ENCODE measurements around the gene C13orf46. TPM values are rescaled to one million over a fixed set of nuclear protein-coding genes. Genes with fewer than 3 reads are reported as not detected.
A peak's percentile ranks its signal among the peaks of the same experiment; 100 is the strongest.

The C13orf46 gene
- total RNA-seq, 6 experiments from 2014 or later: 1.4 to 2.5 (median 2.0) TPM

GRCh38 chr13:113912596-113912995, 61.3 kb downstream of the C13orf46 start:
- Mint-ChIP-seq H3K9me3 (peaks cover 22% of the 10 kb centered on the region), H3K27me3 (ENCODE audit: insufficient read depth) (no peaks in the 10 kb centered on the region; the same call in none of the 2 replicates), H3K4me3 (peak overlapping the region; percentile 3), H3K36me3 (ENCODE audit: low read depth) (peaks cover 47% of the 10 kb centered on the region), H3K4me1 (ENCODE audit: low read depth) (peaks cover 85% of the 10 kb centered on the region), H3K27ac (peak overlapping the region; percentile 79)
- no peak for DNase-seq
- TF ChIP-seq CTCF (IDR thresholded peaks at IDR 0.05): no peak

- H3K36me3 Mint-ChIP-seq (ENCODE audit: low read depth): peaks cover 23% of the 10 kb centered on the region
- peaks cover 88% of the 10 kb centered on the region for H3K4me1 Mint-ChIP-seq (ENCODE audit: low read depth)
- peak overlapping the region; percentile 88 for H3K4me3 Mint-ChIP-seq
- H3K27me3 Mint-ChIP-seq (ENCODE audit: insufficient read depth): peaks cover 1% of the 10 kb centered on the region; the same call in 1 of the 2 replicates
- H3K9me3 Mint-ChIP-seq: peaks cover 7% of the 10 kb centered on the region
- peak overlapping the region; percentile 81 for H3K27ac Mint-ChIP-seq
- TF ChIP-seq CTCF (IDR thresholded peaks at IDR 0.05): no peak
- peak; percentile 78 for DNase-seq
These were observed 66.0 kb downstream of the C13orf46 start for GRCh38 chr13:113907635-113908617.

- no peak for TF ChIP-seq CTCF (IDR thresholded peaks at IDR 0.05)
- peaks cover 83% of the 10 kb centered on the region for H3K4me1 Mint-ChIP-seq (ENCODE audit: low read depth)
- DNase-seq: no peak
- peaks cover 14% of the 10 kb centered on the region; the same call in 1 of the 2 replicates for H3K36me3 Mint-ChIP-seq (ENCODE audit: low read depth)
- no peak overlapping the region for H3K4me3 Mint-ChIP-seq
- H3K9me3 Mint-ChIP-seq: no peaks in the 10 kb centered on the region
- peak overlapping the region; percentile 81 for H3K27ac Mint-ChIP-seq
- peaks cover 1% of the 10 kb centered on the region; the same call in 1 of the 2 replicates for H3K27me3 Mint-ChIP-seq (ENCODE audit: insufficient read depth)
These were observed 67.3 kb downstream of the C13orf46 start for GRCh38 chr13:113906571-113906970.

GRCh38 chr13:113905942-113906341, 67.9 kb downstream of the C13orf46 start:
- no peak for TF ChIP-seq CTCF (IDR thresholded peaks at IDR 0.05)
- H3K4me1 Mint-ChIP-seq (ENCODE audit: low read depth): peaks cover 78% of the 10 kb centered on the region
- no peak overlapping the region for H3K4me3 Mint-ChIP-seq

GRCh38 chr13:113905018-113905417, 68.9 kb downstream of the C13orf46 start:
- H3K4me3 Mint-ChIP-seq: no peak overlapping the region
- peaks cover 74% of the 10 kb centered on the region for H3K4me1 Mint-ChIP-seq (ENCODE audit: low read depth)

More at GRCh38 chr13:113905942-113906341, 67.9 kb downstream of the C13orf46 start:
- peaks cover 9% of the 10 kb centered on the region; the same call in 1 of the 2 replicates for H3K36me3 Mint-ChIP-seq (ENCODE audit: low read depth)
- H3K9me3 Mint-ChIP-seq: no peaks in the 10 kb centered on the region
- H3K27me3 Mint-ChIP-seq (ENCODE audit: insufficient read depth): peaks cover 1% of the 10 kb centered on the region; the same call in 1 of the 2 replicates
- no peak overlapping the region; the same call in 1 of the 2 replicates for H3K27ac Mint-ChIP-seq
- DNase-seq: no peak

More at GRCh38 chr13:113905018-113905417, 68.9 kb downstream of the C13orf46 start:
- Mint-ChIP-seq H3K9me3 (no peaks in the 10 kb centered on the region), H3K36me3 (ENCODE audit: low read depth) (0 out of 2 replicates have a peak, but pooled peaks cover 5% of the 10 kb centered on the region), H3K27me3 (ENCODE audit: insufficient read depth) (peaks cover 1% of the 10 kb centered on the region; the same call in 1 of the 2 replicates), H3K27ac (peak overlapping the region; percentile 7; the same call in 1 of the 2 replicates)
- no peak for TF ChIP-seq CTCF (IDR thresholded peaks at IDR 0.05)
- DNase-seq: no peak
